Bronchial epithelial cell (primary cell): ENCODE results near the gene AQP3. TPM values are rescaled to one million over a fixed set of nuclear protein-coding genes. Genes with fewer than 3 reads are reported as not detected.

Experiments used
- DNase-seq: peaks from one replicate; pipeline ENCODE4 v3.0.0-alpha.2; 2010; ENCODE audit warnings: low read depth
- FAIRE-seq: peaks from 2 replicates; lab custom pipeline; 2011; peaks lifted over from hg19 to GRCh38; lab: Jason Lieb, UNC
- H3K27me3 ChIP-seq: 2 replicates; pipeline ENCODE4 v1.5.1; 2011; ENCODE audit warnings: low read length; ENCODE audit not compliant: control insufficient read depth, insufficient read depth
- H3K36me3 ChIP-seq: 2 replicates; pipeline ENCODE4 v1.5.1; 2011; ENCODE audit warnings: low read length; ENCODE audit not compliant: control insufficient read depth, insufficient read depth
- H3K4me3 ChIP-seq: 2 replicates; pipeline ENCODE4 v1.5.1; 2011; ENCODE audit warnings: mild to moderate bottlenecking, low read depth, low read length, control low read depth
- CTCF ChIP-seq: IDR thresholded peaks from 2 replicates; pipeline ENCODE4 v1.5.1; 2011; ENCODE audit warnings: mild to moderate bottlenecking, moderate library complexity, low read length, control low read depth, inconsistent platforms; ENCODE audit not compliant: insufficient read depth, severe bottlenecking
- total RNA-seq: library from RNA; depleted of rRNA; stranded (reverse); fragments of >200 nt; gene quantifications from 2 replicates; pipeline ENCODE4 v1.2.1, GENCODE V29; 2014

AQP3 gene
- total RNA-seq, 1 donor from 2014 or later, result 47.7 TPM

GRCh38 chr9:33419708-33420303 lies 27.6 kb downstream of the AQP3 start:
- Histone ChIP-seq H3K36me3 (no peaks in the 10 kb centered on the region), H3K4me3 (no peak overlapping the region), H3K27me3 (no peaks in the 10 kb centered on the region)
- FAIRE-seq, result no peak
- no peak for TF ChIP-seq CTCF
- DNase-seq, result no peak

- Histone ChIP-seq H3K36me3 (no peaks in the 10 kb centered on the region), H3K4me3 (no peak overlapping the region), H3K27me3 (no peaks in the 10 kb centered on the region)
- TF ChIP-seq CTCF, result no peak
- FAIRE-seq, result no peak
- peak; percentile 87 for DNase-seq
Observed at GRCh38 chr9:33418090-33418489, 29.3 kb downstream of the AQP3 start.

GRCh38 chr9:33416996-33417395 lies 30.4 kb downstream of the AQP3 start:
- H3K27me3 ChIP-seq, result no peaks in the 10 kb centered on the region
- no peak for FAIRE-seq

GRCh38 chr9:33415501-33416038 lies 31.8 kb downstream of the AQP3 start:
- peak; percentile 73 for FAIRE-seq
- Histone ChIP-seq H3K36me3 (no peaks in the 10 kb centered on the region), H3K4me3 (no peak overlapping the region), H3K27me3 (no peaks in the 10 kb centered on the region)
- TF ChIP-seq CTCF, result peak; percentile 81
- DNase-seq, result peak; percentile 91

More at GRCh38 chr9:33416996-33417395, 30.4 kb downstream of the AQP3 start:
- H3K36me3 ChIP-seq, result no peaks in the 10 kb centered on the region
- H3K4me3 ChIP-seq, result no peak overlapping the region
- no peak for TF ChIP-seq CTCF
- no peak for DNase-seq

- no peaks in the 10 kb centered on the region for H3K36me3 ChIP-seq
- DNase-seq (peak; percentile 32), FAIRE-seq (no peak)
- H3K27me3 ChIP-seq, result no peaks in the 10 kb centered on the region
- no peak for TF ChIP-seq CTCF
- H3K4me3 ChIP-seq, result no peak overlapping the region
Observed at GRCh38 chr9:33414889-33415500, 32.4 kb downstream of the AQP3 start.

- Histone ChIP-seq H3K4me3 (no peak overlapping the region), H3K36me3 (no peaks in the 10 kb centered on the region), H3K27me3 (no peaks in the 10 kb centered on the region)
- DNase-seq, result peak; percentile 22
- FAIRE-seq, result no peak
- TF ChIP-seq CTCF, result no peak
Observed at GRCh38 chr9:33414268-33414667, 33.1 kb downstream of the AQP3 start.
